ENCODE measurements around the gene COL5A1. TPM values are rescaled to one million over a fixed set of nuclear protein-coding genes. Genes with fewer than 3 reads are reported as not detected.

The COL5A1 gene
- total RNA-seq, 4 donors from 2014 or later: 1.6 to 2.8 (median 2.3) TPM

DNA sequence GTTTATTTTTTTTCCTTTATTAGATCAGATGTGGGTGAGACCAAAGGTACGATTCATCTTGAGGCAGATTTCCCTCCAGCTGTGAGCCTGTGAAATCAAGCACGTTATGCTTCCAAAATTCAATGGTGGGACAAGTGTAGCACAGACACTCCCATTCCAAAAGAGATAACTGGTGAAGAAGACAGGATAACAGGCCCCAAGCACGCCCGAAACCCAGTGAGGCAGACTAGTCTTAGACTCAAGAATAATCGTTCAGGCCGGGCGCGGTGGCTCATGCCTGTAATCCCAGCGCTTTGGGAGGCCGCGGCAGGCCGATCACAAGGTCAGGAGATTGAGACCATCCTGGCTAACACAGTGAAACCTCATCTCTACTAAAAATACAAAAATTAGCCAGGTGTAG is 36.8 kb upstream of the COL5A1 start:
- no peaks in the 10 kb centered on the region for H3K9me3 ChIP-seq
- no peak for DNase-seq

DNA sequence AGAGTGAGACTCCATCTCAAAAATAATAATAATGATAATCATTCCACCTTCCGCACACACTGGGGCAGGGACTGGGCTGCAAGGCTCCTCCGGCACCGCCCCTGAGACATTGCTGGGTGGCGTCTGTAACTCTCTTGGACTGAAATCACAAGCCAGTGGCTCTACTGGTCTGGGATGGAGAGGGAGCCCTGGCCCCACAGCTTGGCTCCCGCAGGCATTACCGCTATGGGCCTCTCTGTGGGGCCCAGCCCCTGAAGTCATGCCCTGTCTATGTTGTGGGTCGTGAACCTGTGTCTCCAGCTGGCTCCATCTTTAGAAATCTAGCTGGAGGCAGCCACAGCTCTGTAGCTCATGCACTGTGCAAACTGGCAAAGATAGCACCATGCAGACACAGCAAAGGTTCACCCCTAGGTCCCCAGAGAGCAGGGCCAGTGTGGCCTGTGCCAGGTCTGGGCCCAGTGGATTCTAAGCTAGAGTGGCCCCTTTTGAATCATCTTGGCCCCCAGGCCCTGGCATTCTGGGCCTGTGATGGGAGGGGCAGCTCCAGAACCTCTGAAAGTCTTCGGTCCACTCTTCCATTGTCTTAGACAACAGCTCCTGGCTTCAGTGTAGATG is 36.1 kb upstream of the COL5A1 start:
- no peak for ATAC-seq
- DNase-seq: no peak
- Histone ChIP-seq H3K27ac (no peak overlapping the region), H3K9me3 (no peaks in the 10 kb centered on the region), H3K4me1 (no peaks in the 10 kb centered on the region), H3K4me3 (no peak overlapping the region), H3K27me3 (peaks cover 0 to 11% (median 8%) of the 10 kb centered on the region in 3 donors), H3K36me3 (no peaks in the 10 kb centered on the region)
- in situ Hi-C loops (cut with MboI; ENCODE audit: low sequenced_read_pairs in 4 of 4) (no loop called here), intact Hi-C loops (cut with DNase I; ENCODE audit: low total_unique reads) (no loop called here)
- TF ChIP-seq CTCF (IDR thresholded peaks at IDR 0.05 in 4 of 5, conservative IDR thresholded peaks at IDR 0.05 in 1 of 5) (no peak), POLR2A (IDR thresholded peaks at IDR 0.05) (no peak)

More for the DNA sequence above, 36.8 kb upstream of the COL5A1 start:
- in situ Hi-C loops (cut with MboI; ENCODE audit: low sequenced_read_pairs in 4 of 4) (no loop called here), intact Hi-C loops (cut with DNase I; ENCODE audit: low total_unique reads) (no loop called here)
- peaks cover 3 to 11% (median 8%) of the 10 kb centered on the region in 3 donors for H3K27me3 ChIP-seq
- no peaks in the 10 kb centered on the region for H3K4me1 ChIP-seq
- no peak overlapping the region for H3K4me3 ChIP-seq
- no peak for ATAC-seq
- TF ChIP-seq CTCF (IDR thresholded peaks at IDR 0.05 in 4 of 5, conservative IDR thresholded peaks at IDR 0.05 in 1 of 5): no peak
- no peak for TF ChIP-seq POLR2A (IDR thresholded peaks at IDR 0.05)
- H3K27ac ChIP-seq: no peak overlapping the region
- H3K36me3 ChIP-seq: no peaks in the 10 kb centered on the region

DNA sequence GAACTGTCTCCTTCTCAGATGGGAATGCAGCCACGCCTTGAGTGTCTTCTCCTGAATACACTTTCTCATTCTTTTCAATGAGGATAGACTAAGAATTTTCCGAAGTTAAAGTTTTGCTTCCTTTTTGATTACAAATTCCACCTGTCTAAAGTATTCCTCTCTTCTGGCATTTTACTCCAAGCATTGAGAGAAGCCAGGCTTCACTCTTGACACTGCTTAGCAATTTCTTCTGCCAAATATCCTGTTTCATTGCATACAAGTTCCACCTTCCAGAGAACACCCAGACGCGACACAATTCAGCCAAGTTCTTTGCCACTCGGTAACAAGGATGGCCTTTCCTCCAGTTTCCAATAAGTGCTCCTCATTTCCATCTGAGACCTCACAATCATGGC is 35.6 kb upstream of the COL5A1 start:
- no peak overlapping the region for H3K27ac ChIP-seq
- in situ Hi-C loops (cut with MboI; ENCODE audit: low sequenced_read_pairs in 4 of 4): no loop called here
- H3K4me3 ChIP-seq: no peak overlapping the region
- H3K9me3 ChIP-seq: no peaks in the 10 kb centered on the region
- TF ChIP-seq POLR2A (IDR thresholded peaks at IDR 0.05) (no peak), CTCF (IDR thresholded peaks at IDR 0.05 in 4 of 5, conservative IDR thresholded peaks at IDR 0.05 in 1 of 5) (no peak)
- no peaks in the 10 kb centered on the region for H3K36me3 ChIP-seq
- H3K27me3 ChIP-seq: peaks cover 0 to 9% (median 4%) of the 10 kb centered on the region in 3 donors
- H3K4me1 ChIP-seq: no peaks in the 10 kb centered on the region
- intact Hi-C loops (cut with DNase I; ENCODE audit: low total_unique reads): no loop called here
- ATAC-seq (no peak), DNase-seq (no peak)

- no peaks in the 10 kb centered on the region for H3K9me3 ChIP-seq
- no peaks in the 10 kb centered on the region for H3K36me3 ChIP-seq
- H3K27ac ChIP-seq: no peak overlapping the region
- intact Hi-C loops (cut with DNase I; ENCODE audit: low total_unique reads): no loop called here
- H3K27me3 ChIP-seq: no peaks in the 10 kb centered on the region
- no peak for TF ChIP-seq POLR2A (IDR thresholded peaks at IDR 0.05)
- TF ChIP-seq CTCF (IDR thresholded peaks at IDR 0.05 in 4 of 5, conservative IDR thresholded peaks at IDR 0.05 in 1 of 5): no peak
- DNase-seq (no peak), ATAC-seq (no peak)
- no peaks in the 10 kb centered on the region for H3K4me1 ChIP-seq
- in situ Hi-C loops (cut with MboI; ENCODE audit: low sequenced_read_pairs in 4 of 4): no loop called here
- no peak overlapping the region for H3K4me3 ChIP-seq
Measured at GRCh38 chr9:134606951-134607731, 34.5 kb upstream of the COL5A1 start.
